HL-60 (cell line): ENCODE data around the gene OR4D1.
"Not testable (repeated sequence)": the region's sequence is repeated elsewhere in the genome, so short reads cannot be mapped to it uniquely, and the experiment has no call there.

Experiments used
- DNase-seq, 2 experiments: peaks; one replicate each; pipeline ENCODE4 v3.0.0-alpha.2; 2010 to 2020; ENCODE audit warnings: low read depth in 1 of 2, low spot score in 1 of 2
- H3K27ac ChIP-seq: fragments of 250-450 bp; sonication (Bioruptor Pico); replicated peaks from 2 replicates; pipeline ENCODE4 v1.5.1; 2020; ENCODE audit warnings: mild to moderate bottlenecking, moderate library complexity
- H3K27me3 ChIP-seq: fragments of 250-450 bp; sonication (Bioruptor Pico); 2 replicates; pipeline ENCODE4 v1.5.1; 2021; ENCODE audit warnings: mild to moderate bottlenecking, moderate library complexity; ENCODE audit not compliant: insufficient read depth, poor library complexity, severe bottlenecking
- H3K4me3 ChIP-seq: replicated peaks from 2 replicates; pipeline ENCODE4 v1.5.1; 2011; ENCODE audit warnings: mild to moderate bottlenecking, control low read depth, low read length; ENCODE audit not compliant: insufficient read depth
- GABPA ChIP-seq: IDR thresholded peaks from 2 replicates; pipeline ENCODE4 v1.6.1; 2012; ENCODE audit warnings: low read depth
- POLR2AphosphoS5 ChIP-seq: IDR thresholded peaks from 2 replicates; pipeline ENCODE4 v1.6.1; 2012; ENCODE audit warnings: low read depth
- SPI1 ChIP-seq: IDR thresholded peaks from 2 replicates; pipeline ENCODE4 v1.6.1; 2012; ENCODE audit warnings: low read depth, mild to moderate bottlenecking, borderline replicate concordance
- TF ChIP-seq, protein P1 (sequence below): IDR thresholded peaks from 2 replicates; pipeline ENCODE4 v1.6.1; 2012; ENCODE audit warnings: low read depth; ENCODE audit not compliant: insufficient replicate concordance
- TF ChIP-seq, protein P2 (sequence below): IDR thresholded peaks from one replicate; pipeline ENCODE4 v1.5.1; 2011; ENCODE audit warnings: low read length, control low read depth, inconsistent platforms; ENCODE audit not compliant: insufficient read depth

OR4D1 gene

DNA sequence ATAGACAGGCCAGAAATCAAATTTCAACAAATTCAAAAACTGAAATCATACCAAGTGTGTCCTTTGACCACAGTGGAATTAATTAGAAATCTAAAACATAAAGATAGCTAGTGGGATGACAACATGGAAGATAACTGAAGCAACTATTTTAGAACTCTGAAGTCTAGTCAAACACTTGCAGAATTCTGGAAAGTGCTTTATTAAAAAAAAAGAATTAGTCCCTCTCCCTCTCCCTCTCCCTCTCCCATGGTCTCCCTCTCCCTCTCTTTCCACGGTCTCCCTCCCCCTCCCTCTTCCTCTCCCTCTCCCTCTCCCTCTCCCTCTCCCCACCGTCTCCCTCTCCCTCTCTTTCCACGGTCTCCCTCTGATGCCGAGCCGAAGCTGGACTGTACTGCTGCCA, 6.7 kb upstream of the OR4D1 start:
- TF ChIP-seq GABPA = no peak
- TF ChIP-seq, protein P1, sequence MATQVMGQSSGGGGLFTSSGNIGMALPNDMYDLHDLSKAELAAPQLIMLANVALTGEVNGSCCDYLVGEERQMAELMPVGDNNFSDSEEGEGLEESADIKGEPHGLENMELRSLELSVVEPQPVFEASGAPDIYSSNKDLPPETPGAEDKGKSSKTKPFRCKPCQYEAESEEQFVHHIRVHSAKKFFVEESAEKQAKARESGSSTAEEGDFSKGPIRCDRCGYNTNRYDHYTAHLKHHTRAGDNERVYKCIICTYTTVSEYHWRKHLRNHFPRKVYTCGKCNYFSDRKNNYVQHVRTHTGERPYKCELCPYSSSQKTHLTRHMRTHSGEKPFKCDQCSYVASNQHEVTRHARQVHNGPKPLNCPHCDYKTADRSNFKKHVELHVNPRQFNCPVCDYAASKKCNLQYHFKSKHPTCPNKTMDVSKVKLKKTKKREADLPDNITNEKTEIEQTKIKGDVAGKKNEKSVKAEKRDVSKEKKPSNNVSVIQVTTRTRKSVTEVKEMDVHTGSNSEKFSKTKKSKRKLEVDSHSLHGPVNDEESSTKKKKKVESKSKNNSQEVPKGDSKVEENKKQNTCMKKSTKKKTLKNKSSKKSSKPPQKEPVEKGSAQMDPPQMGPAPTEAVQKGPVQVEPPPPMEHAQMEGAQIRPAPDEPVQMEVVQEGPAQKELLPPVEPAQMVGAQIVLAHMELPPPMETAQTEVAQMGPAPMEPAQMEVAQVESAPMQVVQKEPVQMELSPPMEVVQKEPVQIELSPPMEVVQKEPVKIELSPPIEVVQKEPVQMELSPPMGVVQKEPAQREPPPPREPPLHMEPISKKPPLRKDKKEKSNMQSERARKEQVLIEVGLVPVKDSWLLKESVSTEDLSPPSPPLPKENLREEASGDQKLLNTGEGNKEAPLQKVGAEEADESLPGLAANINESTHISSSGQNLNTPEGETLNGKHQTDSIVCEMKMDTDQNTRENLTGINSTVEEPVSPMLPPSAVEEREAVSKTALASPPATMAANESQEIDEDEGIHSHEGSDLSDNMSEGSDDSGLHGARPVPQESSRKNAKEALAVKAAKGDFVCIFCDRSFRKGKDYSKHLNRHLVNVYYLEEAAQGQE = no peak
- TF ChIP-seq, protein P2, sequence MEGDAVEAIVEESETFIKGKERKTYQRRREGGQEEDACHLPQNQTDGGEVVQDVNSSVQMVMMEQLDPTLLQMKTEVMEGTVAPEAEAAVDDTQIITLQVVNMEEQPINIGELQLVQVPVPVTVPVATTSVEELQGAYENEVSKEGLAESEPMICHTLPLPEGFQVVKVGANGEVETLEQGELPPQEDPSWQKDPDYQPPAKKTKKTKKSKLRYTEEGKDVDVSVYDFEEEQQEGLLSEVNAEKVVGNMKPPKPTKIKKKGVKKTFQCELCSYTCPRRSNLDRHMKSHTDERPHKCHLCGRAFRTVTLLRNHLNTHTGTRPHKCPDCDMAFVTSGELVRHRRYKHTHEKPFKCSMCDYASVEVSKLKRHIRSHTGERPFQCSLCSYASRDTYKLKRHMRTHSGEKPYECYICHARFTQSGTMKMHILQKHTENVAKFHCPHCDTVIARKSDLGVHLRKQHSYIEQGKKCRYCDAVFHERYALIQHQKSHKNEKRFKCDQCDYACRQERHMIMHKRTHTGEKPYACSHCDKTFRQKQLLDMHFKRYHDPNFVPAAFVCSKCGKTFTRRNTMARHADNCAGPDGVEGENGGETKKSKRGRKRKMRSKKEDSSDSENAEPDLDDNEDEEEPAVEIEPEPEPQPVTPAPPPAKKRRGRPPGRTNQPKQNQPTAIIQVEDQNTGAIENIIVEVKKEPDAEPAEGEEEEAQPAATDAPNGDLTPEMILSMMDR = no peak
- TF ChIP-seq SPI1 = no peak
- no peak for TF ChIP-seq POLR2AphosphoS5
- Histone ChIP-seq H3K27me3 (peaks cover 3% of the 10 kb centered on the region), H3K27ac (no peak overlapping the region), H3K4me3 (no peak overlapping the region)
- DNase-seq = no peak

- DNase-seq, H3K27me3 ChIP-seq, H3K27ac ChIP-seq, H3K4me3 ChIP-seq: not testable (repeated sequence)
Measured at GRCh38 chr17:58143335-58143734, 4.8 kb upstream of the OR4D1 start.

- H3K27ac ChIP-seq = no peak overlapping the region
- peaks cover 11% of the 10 kb centered on the region for H3K27me3 ChIP-seq
- no peak for TF ChIP-seq GABPA
- TF ChIP-seq, protein P2 = no peak
- TF ChIP-seq, protein P1 = no peak
- no peak for TF ChIP-seq SPI1
- no peak for TF ChIP-seq POLR2AphosphoS5
Measured at GRCh38 chr17:58144801-58145200, 3.4 kb upstream of the OR4D1 start.

DNA sequence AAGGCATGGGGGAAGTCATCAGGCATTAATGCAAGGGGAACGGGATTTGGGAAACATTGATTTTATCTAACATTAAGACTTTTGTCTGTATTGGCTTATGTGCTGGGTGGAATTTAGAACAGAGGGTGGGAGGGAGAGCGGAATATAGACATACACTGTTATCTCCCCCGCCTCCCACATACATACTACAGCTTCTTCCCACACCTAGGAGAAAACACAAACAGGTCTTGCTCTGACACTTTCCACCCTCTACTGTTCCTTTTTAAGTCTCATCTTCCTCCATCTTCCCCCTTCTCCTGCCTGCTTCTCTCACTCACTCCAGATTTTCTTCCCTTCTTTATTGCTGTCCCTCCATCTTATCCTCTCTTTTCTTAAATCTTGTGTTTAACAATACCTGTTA, 425 bp downstream of the OR4D1 start:
- no peak for DNase-seq
- H3K4me3 ChIP-seq = no peak overlapping the region
- TF ChIP-seq, protein P1 = no peak
- TF ChIP-seq POLR2AphosphoS5 (no peak), SPI1 (no peak), GABPA (no peak)
- TF ChIP-seq, protein P2 = no peak
- H3K27ac ChIP-seq = no peak overlapping the region
- peaks cover 26% of the 10 kb centered on the region for H3K27me3 ChIP-seq

More at GRCh38 chr17:58144801-58145200, 3.4 kb upstream of the OR4D1 start:
- DNase-seq = no peak
- H3K4me3 ChIP-seq = no peak overlapping the region
